ENCODE data around the gene DTNBP1. TPM values are rescaled to one million over a fixed set of nuclear protein-coding genes. Genes with fewer than 3 reads are reported as not detected.

Gene DTNBP1
- total and polyA plus RNA-seq, 2 of the 8 experiments (the other 6 are each of a cell fraction or from before 2014, with no cell fraction given): 13.5 to 22.1 TPM

- TF ChIP-seq CHD7 (IDR thresholded peaks at IDR 0.05; ENCODE audit: insufficient replicate concordance, low read length) (no peak), ATF2 (IDR thresholded peaks at IDR 0.05; ENCODE audit: low read length) (no peak), TBP (IDR thresholded peaks at IDR 0.05; ENCODE audit: low read depth, low read length) (no peak), CREB1 (IDR thresholded peaks at IDR 0.05) (no peak), TCF12 (IDR thresholded peaks at IDR 0.05; ENCODE audit: low read depth, low read length) (no peak), SP2 (IDR thresholded peaks at IDR 0.05; ENCODE audit: low read length) (no peak), MAX (IDR thresholded peaks at IDR 0.05) (no peak), RNF2 (IDR thresholded peaks at IDR 0.05; ENCODE audit: borderline replicate concordance, low read depth, low read length, missing control alignments, poor library complexity, severe bottlenecking) (no peak)
- TF ChIP-seq, protein P1, sequence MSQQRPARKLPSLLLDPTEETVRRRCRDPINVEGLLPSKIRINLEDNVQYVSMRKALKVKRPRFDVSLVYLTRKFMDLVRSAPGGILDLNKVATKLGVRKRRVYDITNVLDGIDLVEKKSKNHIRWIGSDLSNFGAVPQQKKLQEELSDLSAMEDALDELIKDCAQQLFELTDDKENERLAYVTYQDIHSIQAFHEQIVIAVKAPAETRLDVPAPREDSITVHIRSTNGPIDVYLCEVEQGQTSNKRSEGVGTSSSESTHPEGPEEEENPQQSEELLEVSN (IDR thresholded peaks at IDR 0.05): no peak
Observed at GRCh38 chr6:15685619-15686018, 22.8 kb upstream of the DTNBP1 start (continued).
